Nephron (organoid): Measurements from ENCODE around the gene STRBP.
A peak's percentile ranks its signal among the peaks of the same experiment; 100 is the strongest.

Experiments used
- H3K27ac Mint-ChIP-seq, 3 experiments: 2 replicates each; pipeline ENCODE4 v1.8.0; 2020; ENCODE audit warnings: mixed read lengths in 3 of 3, mild to moderate bottlenecking in 2 of 3, moderate library complexity in 1 of 3
- H3K27me3 Mint-ChIP-seq: 2 replicates; pipeline ENCODE4 v1.8.0; 2021; ENCODE audit warnings: low read depth, mild to moderate bottlenecking, moderate library complexity, mixed read lengths
- H3K36me3 Mint-ChIP-seq: 2 replicates; pipeline ENCODE4 v1.8.0; 2020; ENCODE audit warnings: low read depth, mixed read lengths
- H3K4me1 Mint-ChIP-seq: 2 replicates; pipeline ENCODE4 v1.8.0; 2020; ENCODE audit warnings: mixed read lengths
- H3K4me3 Mint-ChIP-seq, 3 experiments: 2 replicates each; pipeline ENCODE4 v1.8.0; 2020; ENCODE audit warnings: mild to moderate bottlenecking in 3 of 3, mixed read lengths in 3 of 3, moderate library complexity in 2 of 3
- H3K9me3 Mint-ChIP-seq: 2 replicates; pipeline ENCODE4 v1.8.0; 2020; ENCODE audit warnings: mixed read lengths
- TF ChIP-seq, protein P1 (sequence below), 3 experiments: fragments of 200-600 bp; sonication (generic); IDR thresholded peaks; one replicate each; pipeline ENCODE4 v1.5.0; 2021; ENCODE audit warnings: antibody characterized with exemption in 3 of 3; ENCODE audit not compliant: unreplicated experiment in 3 of 3

STRBP gene

GRCh38 chr9:123113185-123113584 lies 155.2 kb downstream of the STRBP start:
- H3K27me3 Mint-ChIP-seq, result no peaks in the 10 kb centered on the region
- no peaks in the 10 kb centered on the region for H3K9me3 Mint-ChIP-seq
- H3K4me1 Mint-ChIP-seq, result no peaks in the 10 kb centered on the region
- H3K27ac Mint-ChIP-seq, result no peak overlapping the region
- H3K36me3 Mint-ChIP-seq, result peaks cover 33% of the 10 kb centered on the region
- TF ChIP-seq, protein P1, sequence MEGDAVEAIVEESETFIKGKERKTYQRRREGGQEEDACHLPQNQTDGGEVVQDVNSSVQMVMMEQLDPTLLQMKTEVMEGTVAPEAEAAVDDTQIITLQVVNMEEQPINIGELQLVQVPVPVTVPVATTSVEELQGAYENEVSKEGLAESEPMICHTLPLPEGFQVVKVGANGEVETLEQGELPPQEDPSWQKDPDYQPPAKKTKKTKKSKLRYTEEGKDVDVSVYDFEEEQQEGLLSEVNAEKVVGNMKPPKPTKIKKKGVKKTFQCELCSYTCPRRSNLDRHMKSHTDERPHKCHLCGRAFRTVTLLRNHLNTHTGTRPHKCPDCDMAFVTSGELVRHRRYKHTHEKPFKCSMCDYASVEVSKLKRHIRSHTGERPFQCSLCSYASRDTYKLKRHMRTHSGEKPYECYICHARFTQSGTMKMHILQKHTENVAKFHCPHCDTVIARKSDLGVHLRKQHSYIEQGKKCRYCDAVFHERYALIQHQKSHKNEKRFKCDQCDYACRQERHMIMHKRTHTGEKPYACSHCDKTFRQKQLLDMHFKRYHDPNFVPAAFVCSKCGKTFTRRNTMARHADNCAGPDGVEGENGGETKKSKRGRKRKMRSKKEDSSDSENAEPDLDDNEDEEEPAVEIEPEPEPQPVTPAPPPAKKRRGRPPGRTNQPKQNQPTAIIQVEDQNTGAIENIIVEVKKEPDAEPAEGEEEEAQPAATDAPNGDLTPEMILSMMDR (IDR thresholded peaks at IDR 0.05; ENCODE audit: unreplicated experiment in 3 of 3), result no peak
- H3K4me3 Mint-ChIP-seq, result no peak overlapping the region

DNA sequence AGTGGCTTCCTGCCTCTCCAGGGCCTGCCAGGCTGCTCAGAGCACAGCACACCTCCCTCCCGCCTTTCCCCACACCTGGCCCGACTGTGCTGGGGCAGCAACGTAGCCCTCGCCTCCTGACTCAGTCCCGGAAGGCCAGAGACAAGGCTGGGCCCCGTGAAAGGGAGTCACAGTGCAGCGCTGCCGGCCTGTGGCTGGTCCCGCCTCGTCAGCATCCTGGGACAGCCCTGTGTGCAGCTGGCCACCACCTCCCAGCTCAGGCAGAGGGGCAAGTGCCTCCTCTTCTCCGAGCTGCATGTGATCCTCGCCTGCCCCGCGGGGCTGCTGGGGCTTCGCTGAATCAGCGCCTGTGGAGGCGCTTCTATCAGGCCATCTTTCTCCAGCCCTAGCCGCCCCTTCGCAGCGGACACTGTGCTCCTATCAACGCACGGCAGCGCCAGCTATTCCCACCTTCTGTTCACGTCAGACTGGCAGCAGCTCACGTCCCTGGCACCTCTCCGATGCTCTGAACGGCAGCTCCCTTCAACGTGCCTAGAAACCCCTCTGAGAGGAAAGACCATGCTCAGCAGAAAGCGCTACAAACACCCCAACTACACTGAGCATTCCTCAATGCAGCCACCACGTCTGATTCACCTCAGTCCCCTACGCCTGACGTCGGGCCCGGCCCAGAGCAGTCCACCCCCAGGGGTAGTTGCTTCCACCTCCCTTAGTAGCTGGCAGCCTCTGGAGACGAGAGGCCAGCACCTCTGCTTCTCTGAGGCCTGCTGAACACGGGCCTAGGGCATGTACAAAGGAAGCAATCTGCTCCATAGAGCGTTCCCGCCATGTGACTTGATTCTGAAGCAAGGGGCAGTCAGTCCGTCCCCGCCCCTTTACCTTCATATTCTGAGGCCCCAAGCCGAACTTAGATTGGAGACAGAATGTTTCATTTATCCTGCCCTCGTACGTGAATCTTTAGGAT lies 156.1 kb downstream of the STRBP start:
- Mint-ChIP-seq H3K27ac (peak overlapping the region; percentile 33 to 69 (median 51)), H3K36me3 (peaks cover 39% of the 10 kb centered on the region), H3K9me3 (no peaks in the 10 kb centered on the region), H3K27me3 (no peaks in the 10 kb centered on the region), H3K4me3 (no peak overlapping the region), H3K4me1 (no peaks in the 10 kb centered on the region)
- TF ChIP-seq, protein P1 (IDR thresholded peaks at IDR 0.05; ENCODE audit: unreplicated experiment in 3 of 3), result no peak

DNA sequence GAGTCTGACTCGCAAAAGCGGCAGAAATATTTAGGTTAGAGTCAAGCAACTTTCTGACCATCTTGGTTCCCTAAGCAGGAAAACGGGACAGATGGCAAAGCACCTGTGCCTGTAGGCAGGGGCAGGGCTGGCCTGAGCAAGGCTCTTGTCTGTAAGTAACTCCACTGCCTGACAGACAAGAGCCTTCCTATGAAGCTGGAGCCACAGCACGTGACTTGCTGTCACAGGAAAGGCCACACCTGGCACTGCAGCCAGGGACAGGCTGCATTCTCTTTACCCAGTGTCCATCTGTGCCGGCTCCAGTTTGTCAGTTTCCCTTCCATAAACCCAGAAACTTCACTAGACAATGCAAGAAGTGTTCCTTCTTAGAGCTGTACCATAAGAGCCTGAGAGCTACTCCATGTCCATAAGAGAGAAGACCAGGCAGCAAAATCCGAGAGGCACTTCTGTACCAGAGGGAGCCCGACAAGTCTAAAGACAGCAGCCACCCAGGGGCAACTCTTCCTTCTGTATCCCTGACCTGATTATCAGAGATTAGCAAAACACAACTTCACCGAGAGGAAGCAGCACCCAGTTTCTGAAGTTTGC lies 156.9 kb downstream of the STRBP start:
- Mint-ChIP-seq H3K9me3 (no peaks in the 10 kb centered on the region), H3K4me3 (no peak overlapping the region), H3K36me3 (peaks cover 44% of the 10 kb centered on the region), H3K4me1 (no peaks in the 10 kb centered on the region), H3K27me3 (no peaks in the 10 kb centered on the region), H3K27ac (peak overlapping the region; percentile 13 to 69 (median 33))
- TF ChIP-seq, protein P1 (IDR thresholded peaks at IDR 0.05; ENCODE audit: unreplicated experiment in 3 of 3), result no peak

- TF ChIP-seq, protein P1 (IDR thresholded peaks at IDR 0.05; ENCODE audit: unreplicated experiment in 3 of 3), result no peak
- Mint-ChIP-seq H3K4me1 (no peaks in the 10 kb centered on the region), H3K4me3 (no peak overlapping the region), H3K27me3 (no peaks in the 10 kb centered on the region), H3K9me3 (no peaks in the 10 kb centered on the region), H3K27ac (peak overlapping the region in 2 of 3 experiments; percentile 45 to 50), H3K36me3 (peaks cover 47% of the 10 kb centered on the region)
These were observed 158.7 kb downstream of the STRBP start for GRCh38 chr9:123109540-123110279.

GRCh38 chr9:123108976-123109375 lies 159.4 kb downstream of the STRBP start:
- H3K27ac Mint-ChIP-seq, result peak overlapping the region in 1 of 3 experiments; percentile 45
- TF ChIP-seq, protein P1 (IDR thresholded peaks at IDR 0.05; ENCODE audit: unreplicated experiment in 3 of 3), result no peak

More at GRCh38 chr9:123108976-123109375, 159.4 kb downstream of the STRBP start:
- peaks cover 47% of the 10 kb centered on the region for H3K36me3 Mint-ChIP-seq
- no peak overlapping the region for H3K4me3 Mint-ChIP-seq
- no peaks in the 10 kb centered on the region for H3K27me3 Mint-ChIP-seq
- no peaks in the 10 kb centered on the region for H3K9me3 Mint-ChIP-seq
- no peaks in the 10 kb centered on the region for H3K4me1 Mint-ChIP-seq
